ENCODE results near the gene PROSER3.
"Not testable (repeated sequence)": the region's sequence is repeated elsewhere in the genome, so short reads cannot be mapped to it uniquely, and the experiment has no call there.

Gene PROSER3

GRCh38 chr19:35768082-35768421, 10.1 kb downstream of the PROSER3 start:
- H3K4me2 ChIP-seq (ENCODE audit: low read length), result no peak overlapping the region
- no peak overlapping the region for H3K4me3 ChIP-seq (ENCODE audit: low read depth, low read length, poor library complexity, severe bottlenecking)
- H3F3A ChIP-seq (ENCODE audit: insufficient read depth, low read length), result no peaks in the 10 kb centered on the region
- no peak overlapping the region for H3K27ac ChIP-seq (ENCODE audit: low read depth, low read length, poor library complexity, severe bottlenecking)
- H3K9me2 ChIP-seq (ENCODE audit: low read depth, low read length), result no peaks in the 10 kb centered on the region
- no peaks in the 10 kb centered on the region for H3K27me3 ChIP-seq (ENCODE audit: insufficient read depth, low read length)
- no peak overlapping the region for H2AFZ ChIP-seq (ENCODE audit: low read length)
- TF ChIP-seq EZH2 (IDR thresholded peaks at IDR 0.05; ENCODE audit: borderline replicate concordance, low read length) (no peak), CTCF (IDR thresholded peaks at IDR 0.05; ENCODE audit: low read length) (no peak)
- no peaks in the 10 kb centered on the region for H4K20me1 ChIP-seq (ENCODE audit: insufficient read depth, low read length)
- no peaks in the 10 kb centered on the region for H3K9me3 ChIP-seq (ENCODE audit: low read length)
- H3K4me1 ChIP-seq (ENCODE audit: insufficient read depth, low read length, severe bottlenecking), result no peaks in the 10 kb centered on the region
- peaks cover 18% of the 10 kb centered on the region for H3K36me3 ChIP-seq (ENCODE audit: insufficient read depth, low read length)
- H3K79me2 ChIP-seq (ENCODE audit: insufficient read depth, low read length), result no peaks in the 10 kb centered on the region
- no peak overlapping the region for H3K9ac ChIP-seq (ENCODE audit: low read length)

DNA sequence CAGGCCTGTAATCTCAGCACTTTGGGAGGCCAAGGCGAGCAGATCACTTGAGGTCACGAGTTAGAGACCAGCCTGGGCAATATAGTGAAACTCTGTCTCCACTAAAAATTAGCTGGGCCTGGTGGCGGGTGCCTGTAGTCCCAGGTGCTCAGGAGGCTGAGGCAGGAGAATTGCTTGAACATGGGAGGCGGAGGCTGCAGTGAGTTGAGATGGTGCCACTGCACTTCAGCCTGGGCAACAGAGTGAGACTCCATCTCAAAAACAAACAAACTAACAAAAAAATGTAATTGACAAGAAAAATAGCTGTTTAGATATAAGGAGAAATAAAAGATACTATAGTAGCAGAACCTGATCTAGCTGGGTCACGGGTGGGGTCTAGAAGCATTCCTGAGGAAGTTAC, 14.4 kb downstream of the PROSER3 start:
- H3K27ac ChIP-seq (ENCODE audit: low read depth, low read length, poor library complexity, severe bottlenecking); H3K9ac ChIP-seq (ENCODE audit: low read length); H4K20me1 ChIP-seq (ENCODE audit: insufficient read depth, low read length); H3K4me3 ChIP-seq (ENCODE audit: low read depth, low read length, poor library complexity, severe bottlenecking); H3K27me3 ChIP-seq (ENCODE audit: insufficient read depth, low read length); H3K4me2 ChIP-seq (ENCODE audit: low read length); H3K36me3 ChIP-seq (ENCODE audit: insufficient read depth, low read length); H3F3A ChIP-seq (ENCODE audit: insufficient read depth, low read length); H3K9me3 ChIP-seq (ENCODE audit: low read length); H2AFZ ChIP-seq (ENCODE audit: low read length); H3K79me2 ChIP-seq (ENCODE audit: insufficient read depth, low read length); H3K9me2 ChIP-seq (ENCODE audit: low read depth, low read length): not testable (repeated sequence)
- peaks cover 19% of the 10 kb centered on the region for H3K4me1 ChIP-seq (ENCODE audit: insufficient read depth, low read length, severe bottlenecking)

DNA sequence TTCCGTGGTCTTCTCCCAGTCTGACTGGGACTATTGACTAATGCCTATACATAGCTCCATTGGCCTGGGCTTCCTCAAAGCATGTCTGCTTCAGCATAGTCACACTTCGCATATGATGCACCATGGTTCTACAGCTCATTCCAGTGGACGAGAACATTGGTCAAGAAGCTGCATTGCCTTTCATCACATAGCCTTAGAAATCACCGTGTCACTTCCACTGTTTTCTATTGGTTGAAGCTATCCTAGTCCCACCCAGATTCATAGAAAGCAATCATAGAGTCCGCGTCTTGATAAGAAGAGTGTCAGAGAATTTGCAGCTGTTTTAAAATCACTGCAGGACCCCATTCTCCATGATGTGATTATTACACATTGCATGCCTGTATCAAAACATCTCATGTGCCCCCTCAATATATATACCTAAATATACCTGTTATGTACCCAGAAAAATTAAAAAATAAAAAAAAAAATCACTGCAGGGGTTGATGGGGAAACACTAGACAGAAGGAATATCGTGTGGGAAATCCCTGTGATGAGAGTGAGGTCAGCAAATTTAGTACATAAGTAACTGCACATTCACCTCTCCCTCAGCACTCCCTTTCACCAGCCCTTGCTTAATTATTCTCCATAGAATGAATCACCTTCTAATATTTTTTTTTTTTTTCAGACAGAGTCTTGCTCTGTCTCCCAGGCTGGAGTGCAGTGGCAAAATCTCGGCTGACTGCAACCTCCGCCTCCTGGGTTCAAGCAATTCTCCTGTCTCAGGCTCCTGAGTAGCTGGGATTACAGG, 15.2 kb downstream of the PROSER3 start:
- H4K20me1 ChIP-seq (ENCODE audit: insufficient read depth, low read length), result no peaks in the 10 kb centered on the region
- no peaks in the 10 kb centered on the region for H3F3A ChIP-seq (ENCODE audit: insufficient read depth, low read length)
- H3K9me2 ChIP-seq (ENCODE audit: low read depth, low read length), result no peaks in the 10 kb centered on the region
- peaks cover 19% of the 10 kb centered on the region for H3K4me1 ChIP-seq (ENCODE audit: insufficient read depth, low read length, severe bottlenecking)
- H2AFZ ChIP-seq (ENCODE audit: low read length), result no peak overlapping the region
- peaks cover 7% of the 10 kb centered on the region for H3K36me3 ChIP-seq (ENCODE audit: insufficient read depth, low read length)
- H3K9me3 ChIP-seq (ENCODE audit: low read length), result no peaks in the 10 kb centered on the region
- no peaks in the 10 kb centered on the region for H3K27me3 ChIP-seq (ENCODE audit: insufficient read depth, low read length)
- no peak for TF ChIP-seq EZH2 (IDR thresholded peaks at IDR 0.05; ENCODE audit: borderline replicate concordance, low read length)
- no peak for TF ChIP-seq CTCF (IDR thresholded peaks at IDR 0.05; ENCODE audit: low read length)
- no peak overlapping the region for H3K9ac ChIP-seq (ENCODE audit: low read length)
- no peak overlapping the region for H3K4me2 ChIP-seq (ENCODE audit: low read length)
- H3K79me2 ChIP-seq (ENCODE audit: insufficient read depth, low read length), result no peaks in the 10 kb centered on the region
- no peak overlapping the region for H3K27ac ChIP-seq (ENCODE audit: low read depth, low read length, poor library complexity, severe bottlenecking)
- H3K4me3 ChIP-seq (ENCODE audit: low read depth, low read length, poor library complexity, severe bottlenecking), result no peak overlapping the region

Measured in OCI-LY1 (cell line).